Osteoblast (primary cell): ENCODE results near the gene C5AR2. TPM values are rescaled to one million over a fixed set of nuclear protein-coding genes. Genes with fewer than 3 reads are reported as not detected.

Experiments used
- DNase-seq: peaks from one replicate; pipeline ENCODE4 v3.0.0; 2011; ENCODE audit warnings: low spot score, mixed read lengths; ENCODE audit not compliant: insufficient read length; ENCODE audit errors: missing footprints
- H2AFZ ChIP-seq: 2 replicates; pipeline ENCODE4 v1.6.0; 2011; ENCODE audit warnings: mild to moderate bottlenecking, low read length
- H3K27ac ChIP-seq: 2 replicates; pipeline ENCODE4 v1.5.1; 2011; ENCODE audit warnings: mild to moderate bottlenecking, low read depth, low read length, moderate library complexity
- H3K27me3 ChIP-seq: 2 replicates; pipeline ENCODE4 v1.6.0; 2012; ENCODE audit warnings: mild to moderate bottlenecking, control low read depth, inconsistent platforms, low read length, moderate library complexity; ENCODE audit not compliant: insufficient read depth
- H3K36me3 ChIP-seq: 2 replicates; pipeline ENCODE4 v1.5.1; 2011; ENCODE audit warnings: mild to moderate bottlenecking, low read length, control low read depth, moderate library complexity; ENCODE audit not compliant: insufficient read depth
- H3K4me1 ChIP-seq: 2 replicates; pipeline ENCODE4 v1.5.1; 2011; ENCODE audit warnings: mild to moderate bottlenecking, low read length, control low read depth, moderate library complexity; ENCODE audit not compliant: insufficient read depth
- H3K4me2 ChIP-seq: 2 replicates; pipeline ENCODE4 v1.6.0; 2011; ENCODE audit warnings: mild to moderate bottlenecking, low read length; ENCODE audit not compliant: insufficient read depth
- H3K4me3 ChIP-seq: fragments of 200-600 bp; sonication (generic); 3 replicates; pipeline ENCODE4 v1.5.1; 2012; ENCODE audit warnings: mild to moderate bottlenecking, low read length, inconsistent platforms; ENCODE audit not compliant: insufficient read depth
- H3K79me2 ChIP-seq: 2 replicates; pipeline ENCODE4 v1.6.0; 2012; ENCODE audit warnings: mild to moderate bottlenecking, low read length, control low read depth, inconsistent platforms; ENCODE audit not compliant: insufficient read depth
- H3K9me3 ChIP-seq: 2 replicates; pipeline ENCODE4 v1.5.1; 2011; ENCODE audit warnings: low read depth, low read length, control low read depth
- H4K20me1 ChIP-seq: 2 replicates; pipeline ENCODE4 v1.6.0; 2012; ENCODE audit warnings: mild to moderate bottlenecking, low read length, control low read depth; ENCODE audit not compliant: insufficient read depth
- CTCF ChIP-seq: IDR thresholded peaks from 2 replicates; pipeline ENCODE4 v1.5.1; 2011; ENCODE audit warnings: mild to moderate bottlenecking, low read depth, low read length, moderate library complexity; ENCODE audit errors: extremely low read depth
- total RNA-seq: library from RNA; depleted of rRNA; stranded (reverse); fragments of >200 nt; gene quantifications from 2 replicates; pipeline ENCODE4 v1.2.3, GENCODE V29; 2012

Gene C5AR2
- total RNA-seq, 1 donor = 2.5 TPM

GRCh38 chr19:47302249-47302648, 29.7 kb upstream of the C5AR2 start:
- no peaks in the 10 kb centered on the region for H3K36me3 ChIP-seq
- H3K79me2 ChIP-seq = no peaks in the 10 kb centered on the region
- H3K4me2 ChIP-seq = no peak overlapping the region
- H3K9me3 ChIP-seq = no peaks in the 10 kb centered on the region
- no peak overlapping the region for H3K27ac ChIP-seq
- no peaks in the 10 kb centered on the region for H3K27me3 ChIP-seq
- peaks cover 3% of the 10 kb centered on the region for H3K4me1 ChIP-seq
- no peak for DNase-seq
- H4K20me1 ChIP-seq = no peaks in the 10 kb centered on the region
- H2AFZ ChIP-seq = no peak overlapping the region
- TF ChIP-seq CTCF = no peak
- H3K4me3 ChIP-seq = no peak overlapping the region

GRCh38 chr19:47303966-47304365, 28.0 kb upstream of the C5AR2 start:
- Histone ChIP-seq H3K27me3 (no peaks in the 10 kb centered on the region), H4K20me1 (no peaks in the 10 kb centered on the region), H3K9me3 (no peaks in the 10 kb centered on the region), H3K36me3 (no peaks in the 10 kb centered on the region), H3K79me2 (no peaks in the 10 kb centered on the region), H3K4me2 (no peak overlapping the region), H3K27ac (no peak overlapping the region), H2AFZ (no peak overlapping the region), H3K4me1 (peaks cover 5% of the 10 kb centered on the region), H3K4me3 (no peak overlapping the region)
- DNase-seq = no peak
- no peak for TF ChIP-seq CTCF

- Histone ChIP-seq H3K4me3 (peak overlapping the region; percentile 41), H4K20me1 (no peaks in the 10 kb centered on the region)
Measured at GRCh38 chr19:47305309-47305751, 26.6 kb upstream of the C5AR2 start.

GRCh38 chr19:47306303-47306702, 25.7 kb upstream of the C5AR2 start:
- Histone ChIP-seq H3K79me2 (no peaks in the 10 kb centered on the region), H3K27ac (no peak overlapping the region), H4K20me1 (no peaks in the 10 kb centered on the region), H3K27me3 (no peaks in the 10 kb centered on the region), H3K4me1 (peaks cover 13% of the 10 kb centered on the region), H3K4me3 (no peak overlapping the region), H2AFZ (no peak overlapping the region), H3K36me3 (no peaks in the 10 kb centered on the region), H3K9me3 (no peaks in the 10 kb centered on the region), H3K4me2 (no peak overlapping the region)
- no peak for TF ChIP-seq CTCF
- DNase-seq = no peak

More at GRCh38 chr19:47305309-47305751, 26.6 kb upstream of the C5AR2 start:
- DNase-seq = peak; percentile 88
- Histone ChIP-seq H3K9me3 (no peaks in the 10 kb centered on the region), H3K4me1 (peaks cover 13% of the 10 kb centered on the region), H3K27ac (no peak overlapping the region), H3K27me3 (no peaks in the 10 kb centered on the region), H3K36me3 (no peaks in the 10 kb centered on the region), H2AFZ (peak overlapping the region; percentile 38), H3K4me2 (peak overlapping the region; percentile 77), H3K79me2 (no peaks in the 10 kb centered on the region)
- peak; percentile 99 for TF ChIP-seq CTCF
